GM15510 (cell line): ENCODE results near the gene AZU1.

Experiments
- POLR2A ChIP-seq: IDR thresholded peaks from 3 replicates; pipeline ENCODE4 v1.6.1; 2011; ENCODE audit warnings: borderline replicate concordance; ENCODE audit not compliant: insufficient read length; ENCODE audit errors: extremely low read depth

The AZU1 gene

GRCh38 chr19:863315-863620 lies 35.6 kb downstream of the AZU1 start:
- TF ChIP-seq POLR2A, result no peak

GRCh38 chr19:866769-867300 lies 39.2 kb downstream of the AZU1 start:
- no peak for TF ChIP-seq POLR2A

- no peak for TF ChIP-seq POLR2A
Observed at GRCh38 chr19:867301-867793, 39.7 kb downstream of the AZU1 start.

GRCh38 chr19:867855-868457 lies 40.3 kb downstream of the AZU1 start:
- no peak for TF ChIP-seq POLR2A

- TF ChIP-seq POLR2A, result no peak
Observed at GRCh38 chr19:868458-869244, 41.0 kb downstream of the AZU1 start.

GRCh38 chr19:869245-870177 lies 41.9 kb downstream of the AZU1 start:
- TF ChIP-seq POLR2A, result no peak

- no peak for TF ChIP-seq POLR2A
Observed at GRCh38 chr19:870314-870713, 42.7 kb downstream of the AZU1 start.

GRCh38 chr19:870963-871401 lies 43.3 kb downstream of the AZU1 start:
- TF ChIP-seq POLR2A, result no peak

GRCh38 chr19:871446-872265 lies 44.0 kb downstream of the AZU1 start:
- no peak for TF ChIP-seq POLR2A

GRCh38 chr19:872266-872951 lies 44.8 kb downstream of the AZU1 start:
- TF ChIP-seq POLR2A, result no peak

GRCh38 chr19:873084-873483 lies 45.4 kb downstream of the AZU1 start:
- TF ChIP-seq POLR2A, result no peak

GRCh38 chr19:873561-874041 lies 46.0 kb downstream of the AZU1 start:
- no peak for TF ChIP-seq POLR2A

GRCh38 chr19:875265-875879 lies 47.7 kb downstream of the AZU1 start:
- no peak for TF ChIP-seq POLR2A
